A549 (cell line): ENCODE results near the gene ATP8A1.

Experiments
- CEBPB ChIP-seq, 2 experiments: fragments of >200 bp in 1 of 2; sonication (Bioruptor Twin) in 1 of 2; formaldehyde crosslinking in 1 of 2; IDR thresholded peaks; 2 replicates each; pipeline ENCODE4 v1.6.1; 2012 to 2016
- FOSB ChIP-seq: fragments of 250-450 bp; sonication (Bioruptor Pico); IDR thresholded peaks from 2 replicates; pipeline ENCODE4 v1.5.0; 2020; ENCODE audit warnings: mild to moderate bottlenecking, moderate library complexity
- MYC ChIP-seq: IDR thresholded peaks from 2 replicates; pipeline ENCODE4 v1.6.1; 2012; ENCODE audit warnings: mild to moderate bottlenecking, inconsistent platforms, low read length, improper control_type of control experiment, borderline replicate concordance
- POLR2A ChIP-seq: IDR thresholded peaks from 2 replicates; pipeline ENCODE4 v1.6.1; 2012; ENCODE audit warnings: mild to moderate bottlenecking, low read length
- ZFP36 ChIP-seq: fragments of 450-650 bp; IDR thresholded peaks from 2 replicates; pipeline ENCODE4 v1.6.1; 2014; ENCODE audit warnings: borderline replicate concordance; ENCODE audit not compliant: partially characterized antibody

- TF ChIP-seq ZFP36 = no peak
- TF ChIP-seq MYC = no peak
- no peak for TF ChIP-seq POLR2A
- no peak for TF ChIP-seq CEBPB (IDR thresholded peaks at IDR 0.05)
- TF ChIP-seq FOSB = no peak
These were observed 109.1 kb downstream of the ATP8A1 start for GRCh38 chr4:42547805-42548204.
